OCI-LY1 (cell line): ENCODE results near the gene HIVEP1.

Experiments
- H2AFZ ChIP-seq: fragments of 200-600 bp; sonication (generic), shearing (Covaris generic); 2 replicates; pipeline ENCODE4 v1.6.0; 2014; ENCODE audit warnings: antibody characterized with exemption, mild to moderate bottlenecking, low read length
- H3F3A ChIP-seq: fragments of 200-600 bp; sonication (generic), shearing (Covaris generic); 2 replicates; pipeline ENCODE4 v1.6.0; 2014; ENCODE audit warnings: mild to moderate bottlenecking, antibody characterized with exemption, low read length, moderate library complexity; ENCODE audit not compliant: insufficient read depth
- H3K27ac ChIP-seq: fragments of 200-600 bp; sonication (generic); 2 replicates; pipeline ENCODE4 v1.5.1; 2014; ENCODE audit warnings: low read length, mixed run types, mild to moderate bottlenecking, low read depth; ENCODE audit not compliant: poor library complexity, severe bottlenecking
- H3K27me3 ChIP-seq: fragments of 200-600 bp; sonication (generic); 2 replicates; pipeline ENCODE4 v1.6.0; 2014; ENCODE audit warnings: antibody characterized with exemption, mild to moderate bottlenecking, low read length, moderate library complexity; ENCODE audit not compliant: insufficient read depth
- H3K36me3 ChIP-seq: fragments of 200-600 bp; sonication (generic); 2 replicates; pipeline ENCODE4 v1.6.1; 2014; ENCODE audit warnings: mild to moderate bottlenecking, antibody characterized with exemption, low read length, moderate library complexity, mixed read lengths; ENCODE audit not compliant: insufficient read depth
- H3K4me1 ChIP-seq: fragments of 200-600 bp; sonication (generic); 2 replicates; pipeline ENCODE4 v1.5.1; 2014; ENCODE audit warnings: mild to moderate bottlenecking, low read length, moderate library complexity; ENCODE audit not compliant: insufficient read depth, severe bottlenecking
- H3K4me2 ChIP-seq: fragments of 200-600 bp; sonication (generic), shearing (Covaris generic); 2 replicates; pipeline ENCODE4 v1.6.1; 2014; ENCODE audit warnings: low read length
- H3K4me3 ChIP-seq: fragments of 200-600 bp; sonication (generic); 2 replicates; pipeline ENCODE4 v1.5.1; 2014; ENCODE audit warnings: low read length, low read depth, mild to moderate bottlenecking, mixed read lengths; ENCODE audit not compliant: poor library complexity, severe bottlenecking
- H3K79me2 ChIP-seq: fragments of 200-600 bp; shearing (Covaris generic); 2 replicates; pipeline ENCODE4 v1.6.1; 2016; ENCODE audit warnings: mixed run types, low read length, mixed read lengths; ENCODE audit not compliant: insufficient read depth
- H3K9ac ChIP-seq: fragments of 200-600 bp; sonication (generic), shearing (Covaris generic); 2 replicates; pipeline ENCODE4 v1.6.1; 2014; ENCODE audit warnings: mild to moderate bottlenecking, low read length, mixed read lengths
- H3K9me2 ChIP-seq: fragments of 200-600 bp; sonication (generic), shearing (Covaris generic); 2 replicates; pipeline ENCODE4 v1.6.1; 2014; ENCODE audit warnings: low read depth, mild to moderate bottlenecking, low read length, mixed read lengths
- H3K9me3 ChIP-seq: fragments of 200-600 bp; shearing (Covaris generic); 2 replicates; pipeline ENCODE4 v1.6.1; 2014; ENCODE audit warnings: low read length, mixed read lengths
- H4K20me1 ChIP-seq: fragments of 200-600 bp; sonication (generic), shearing (Covaris generic); 2 replicates; pipeline ENCODE4 v1.6.0; 2016; ENCODE audit warnings: mild to moderate bottlenecking, low read length; ENCODE audit not compliant: insufficient read depth
- CTCF ChIP-seq: fragments of 200-600 bp; sonication (generic), shearing (Covaris generic); IDR thresholded peaks from 2 replicates; pipeline ENCODE4 v1.5.1; 2017; ENCODE audit warnings: mild to moderate bottlenecking, antibody characterized with exemption, low read length, moderate library complexity, mixed read lengths
- EZH2 ChIP-seq: fragments of 200-600 bp; sonication (generic), shearing (Covaris generic); IDR thresholded peaks from 2 replicates; pipeline ENCODE4 v1.8.0; 2017; ENCODE audit warnings: borderline replicate concordance, mixed run types, mild to moderate bottlenecking, antibody characterized with exemption, low read length, moderate library complexity, mixed read lengths

The HIVEP1 gene

GRCh38 chr6:12189150-12189549 lies 177.0 kb downstream of the HIVEP1 start:
- H3F3A ChIP-seq, result no peaks in the 10 kb centered on the region
- H3K36me3 ChIP-seq, result no peaks in the 10 kb centered on the region
- no peaks in the 10 kb centered on the region for H3K4me1 ChIP-seq
- H3K9me3 ChIP-seq, result no peaks in the 10 kb centered on the region
- H4K20me1 ChIP-seq, result no peaks in the 10 kb centered on the region
- no peak overlapping the region for H3K4me2 ChIP-seq
- H2AFZ ChIP-seq, result no peak overlapping the region
- no peaks in the 10 kb centered on the region for H3K79me2 ChIP-seq
- H3K9ac ChIP-seq, result no peak overlapping the region
- TF ChIP-seq EZH2 (no peak), CTCF (no peak)
- no peak overlapping the region for H3K4me3 ChIP-seq
- no peaks in the 10 kb centered on the region for H3K27me3 ChIP-seq
- H3K27ac ChIP-seq, result no peak overlapping the region
- H3K9me2 ChIP-seq, result no peaks in the 10 kb centered on the region

GRCh38 chr6:12189661-12190060 lies 177.5 kb downstream of the HIVEP1 start:
- H3F3A ChIP-seq, result no peaks in the 10 kb centered on the region
- H3K79me2 ChIP-seq, result no peaks in the 10 kb centered on the region
- no peak overlapping the region for H2AFZ ChIP-seq
- no peak overlapping the region for H3K27ac ChIP-seq
- no peak overlapping the region for H3K4me3 ChIP-seq
- no peaks in the 10 kb centered on the region for H3K4me1 ChIP-seq
- no peaks in the 10 kb centered on the region for H3K36me3 ChIP-seq
- TF ChIP-seq CTCF (no peak), EZH2 (no peak)
- H4K20me1 ChIP-seq, result no peaks in the 10 kb centered on the region
- H3K27me3 ChIP-seq, result no peaks in the 10 kb centered on the region
- no peaks in the 10 kb centered on the region for H3K9me3 ChIP-seq
- H3K4me2 ChIP-seq, result no peak overlapping the region
- no peaks in the 10 kb centered on the region for H3K9me2 ChIP-seq
- no peak overlapping the region for H3K9ac ChIP-seq

- no peak overlapping the region for H2AFZ ChIP-seq
- H3K27me3 ChIP-seq, result no peaks in the 10 kb centered on the region
Measured at GRCh38 chr6:12190252-12190651, 178.1 kb downstream of the HIVEP1 start.

More at GRCh38 chr6:12190252-12190651, 178.1 kb downstream of the HIVEP1 start:
- H3K4me3 ChIP-seq, result no peak overlapping the region
- H3F3A ChIP-seq, result no peaks in the 10 kb centered on the region
- H3K27ac ChIP-seq, result no peak overlapping the region
- H3K4me2 ChIP-seq, result no peak overlapping the region
- no peaks in the 10 kb centered on the region for H3K36me3 ChIP-seq
- TF ChIP-seq EZH2 (no peak), CTCF (no peak)
- H3K9me3 ChIP-seq, result no peaks in the 10 kb centered on the region
- H3K79me2 ChIP-seq, result no peaks in the 10 kb centered on the region
- H3K9me2 ChIP-seq, result no peaks in the 10 kb centered on the region
- H3K4me1 ChIP-seq, result no peaks in the 10 kb centered on the region
- H4K20me1 ChIP-seq, result no peaks in the 10 kb centered on the region
- H3K9ac ChIP-seq, result no peak overlapping the region
